Camera-type eye (tissue), 1 donor: ENCODE measurements around the gene DENR. TPM values are rescaled to one million over a fixed set of nuclear protein-coding genes. Genes with fewer than 3 reads are reported as not detected.

Experiments
- total RNA-seq: library from RNA; depleted of rRNA; stranded (reverse); fragments of >200 nt; gene quantifications from one replicate; pipeline ENCODE4 v1.2.3, GENCODE V29; 2014

Gene DENR, protein sequence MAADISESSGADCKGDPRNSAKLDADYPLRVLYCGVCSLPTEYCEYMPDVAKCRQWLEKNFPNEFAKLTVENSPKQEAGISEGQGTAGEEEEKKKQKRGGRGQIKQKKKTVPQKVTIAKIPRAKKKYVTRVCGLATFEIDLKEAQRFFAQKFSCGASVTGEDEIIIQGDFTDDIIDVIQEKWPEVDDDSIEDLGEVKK
- total RNA-seq: 49.5 TPM

DNA sequence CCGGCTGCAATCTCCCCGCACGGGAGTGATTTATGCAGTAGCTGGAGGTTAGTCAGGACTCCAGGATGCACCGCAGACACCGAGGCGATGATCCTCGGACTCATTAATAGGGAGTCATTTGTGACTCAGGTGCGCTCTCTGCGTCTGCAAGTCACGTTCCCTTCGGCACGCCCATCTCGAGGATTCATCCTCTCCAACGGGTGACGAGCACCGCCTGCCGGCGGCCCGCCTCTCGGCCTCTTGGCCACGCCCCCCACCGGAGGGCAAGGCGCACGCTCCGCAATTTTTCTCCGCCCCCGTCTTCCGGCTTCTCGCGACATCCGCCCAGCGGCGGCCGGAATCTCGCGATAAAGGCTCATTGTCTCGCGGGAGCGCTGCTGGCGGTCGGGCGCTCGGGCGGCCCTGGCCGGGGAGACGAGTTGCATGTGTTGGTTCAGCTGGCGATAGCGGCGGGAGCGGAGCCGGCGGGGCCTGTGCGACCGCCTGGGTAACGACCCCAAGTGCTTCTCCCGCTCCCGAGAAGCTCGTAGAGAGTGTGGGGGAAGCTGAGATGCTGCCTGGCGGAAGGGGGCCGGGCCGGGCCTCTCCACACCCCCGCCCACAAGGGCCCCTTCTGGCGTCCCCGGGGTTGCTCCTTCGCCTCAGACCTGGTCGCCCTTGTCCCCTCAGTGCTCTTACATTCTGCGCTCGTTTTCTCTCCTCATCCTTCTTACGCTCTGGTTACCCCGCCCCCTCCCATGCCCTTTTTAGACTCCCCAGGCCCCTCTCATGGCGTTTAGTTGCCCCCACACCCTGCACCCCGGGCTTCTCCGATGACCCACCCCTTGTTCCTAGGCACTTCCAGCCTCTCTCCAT is at the start of gene DENR:
DENR (plus strand) TSS at position 361 of the 855 bp plus-strand sequence. CDS start 878 bp downstream, outside the sequence.

DNA sequence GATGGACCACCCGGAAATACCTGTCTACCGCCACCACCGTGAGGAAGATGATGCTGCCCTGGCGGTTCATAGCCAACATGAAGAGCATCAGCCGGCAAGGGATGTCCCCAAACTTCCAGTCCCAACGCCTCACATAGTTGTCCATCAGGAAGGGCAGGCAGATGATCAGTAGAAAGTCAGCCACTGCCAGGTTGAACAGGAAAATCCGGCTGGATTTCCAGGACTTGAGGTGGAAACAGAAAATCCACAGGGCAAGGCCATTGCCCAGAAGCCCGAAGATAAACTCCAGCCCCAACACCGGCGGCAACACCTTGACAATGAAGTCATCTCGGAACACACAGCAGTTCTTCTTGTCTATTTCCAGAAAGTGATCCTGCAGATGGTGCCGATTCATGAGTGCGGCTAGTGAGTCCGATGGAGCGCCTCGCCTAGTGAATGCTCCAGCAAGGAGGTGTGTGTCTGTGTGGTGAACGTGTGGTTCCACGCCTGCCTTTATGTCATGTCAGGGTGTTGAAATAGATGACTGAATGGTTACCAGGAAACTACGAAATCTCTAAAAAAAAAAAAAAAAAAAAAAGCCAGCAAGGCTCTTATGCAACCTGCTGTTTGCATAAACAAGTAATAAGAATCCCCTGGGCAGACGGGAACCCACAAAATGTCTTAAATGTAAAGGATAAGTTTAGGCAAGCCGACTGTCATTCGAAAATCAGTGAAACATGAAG is 49.6 kb upstream of the DENR start, which contains the start of gene HCAR2:
HCAR2 (minus strand) TSS at position 468 of the 722 bp plus-strand sequence; CDS start at position 394, 74 bp downstream.

DNA sequence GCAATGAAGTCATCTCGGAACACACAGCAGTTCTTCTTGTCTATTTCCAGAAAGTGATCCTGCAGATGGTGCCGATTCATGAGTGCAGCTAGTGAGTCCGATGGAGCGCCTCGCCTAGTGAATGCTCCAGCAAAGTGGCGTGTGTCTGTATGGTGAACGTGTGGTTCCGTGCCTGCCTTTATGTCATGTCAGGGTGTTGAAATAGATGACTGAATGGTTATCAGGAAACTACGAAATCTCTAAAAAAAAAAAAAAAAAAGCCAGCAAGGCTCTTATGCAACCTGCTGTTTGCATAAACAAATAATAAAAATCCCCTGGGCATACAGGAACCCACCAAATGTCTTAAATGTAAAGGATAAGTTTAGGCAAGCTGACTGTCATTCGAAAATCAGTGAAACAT is 36.0 kb upstream of the DENR start, which contains the start of gene HCAR3:
HCAR3 (minus strand) TSS at position 154 of the 400 bp plus-strand sequence; CDS start at position 80, 74 bp downstream.

DNA sequence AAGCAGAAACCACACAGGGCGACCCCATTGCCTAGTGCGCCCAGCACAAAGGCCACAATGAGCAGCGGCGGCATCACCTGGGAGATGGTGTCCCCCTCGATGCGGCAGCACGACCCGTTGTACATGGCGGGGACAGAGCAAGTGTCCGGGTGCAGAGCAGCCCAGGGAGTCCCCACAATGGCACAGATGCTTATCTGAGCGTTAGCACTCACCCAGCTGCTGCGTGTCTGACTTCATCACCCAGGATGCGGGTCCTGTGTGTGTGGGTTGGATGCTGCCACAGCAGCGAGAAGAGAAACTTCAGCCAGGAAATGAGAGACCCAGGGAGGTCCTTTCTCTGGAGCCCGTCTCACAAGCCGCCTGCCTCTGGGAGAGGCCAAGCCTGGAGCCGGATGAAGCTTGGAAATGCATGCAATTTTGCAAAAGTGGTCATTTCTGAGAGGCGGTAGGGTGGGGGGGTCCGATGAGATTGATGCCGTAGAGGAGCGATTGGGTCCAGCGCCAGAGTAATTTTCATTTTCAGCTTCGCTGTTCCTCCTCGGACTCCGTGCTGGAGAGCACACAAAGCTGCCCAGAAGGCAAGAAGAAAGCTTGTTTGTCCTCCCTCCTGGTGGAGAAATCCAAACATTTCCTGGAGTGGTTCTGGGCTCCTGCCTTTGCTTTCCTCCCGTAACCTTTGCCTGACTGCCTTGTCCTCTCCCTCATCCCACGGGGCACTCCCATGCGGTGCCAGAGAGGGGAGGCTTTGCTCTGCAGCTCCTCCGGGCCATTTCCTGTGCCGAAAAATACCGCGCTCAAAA is 22.2 kb upstream of the DENR start, which contains the start of gene HCAR1:
HCAR1 (minus strand) TSS at position 630 of the 800 bp plus-strand sequence; CDS start at position 125, 505 bp downstream.

Other genes with a start within 250 kb of the DENR start
- gene RSRC2, start 225.9 kb upstream of the DENR start, total RNA-seq: 138 TPM
- gene KNTC1, start 225.6 kb upstream of the DENR start, total RNA-seq: 46.3 TPM
- gene HCAR2, start 49.5 kb upstream of the DENR start, total RNA-seq: 2.1 TPM
- 2.1 TPM for gene HCAR3, start 36.0 kb upstream of the DENR start, total RNA-seq
- gene HCAR1, start 22.0 kb upstream of the DENR start, total RNA-seq: 0.99 TPM
- gene CCDC62, start 21.7 kb downstream of the DENR start, total RNA-seq: 2.1 TPM
- 31.0 TPM for gene HIP1R, start 82.6 kb downstream of the DENR start, total RNA-seq
- gene VPS37B, start 143.3 kb downstream of the DENR start, total RNA-seq: 46.1 TPM
- gene ABCB9, start 213.6 kb downstream of the DENR start, total RNA-seq: 16.9 TPM
- gene OGFOD2, start 222.4 kb downstream of the DENR start, total RNA-seq: 16.9 TPM
- 62.0 TPM for gene ARL6IP4, start 227.9 kb downstream of the DENR start, total RNA-seq